Daoy (cell line): ENCODE data around the gene TRIM6. TPM values are rescaled to one million over a fixed set of nuclear protein-coding genes. Genes with fewer than 3 reads are reported as not detected.
"Not testable (repeated sequence)": the region's sequence is repeated elsewhere in the genome, so short reads cannot be mapped to it uniquely, and the experiment has no call there.

Experiments
- DNase-seq: peaks from one replicate; pipeline ENCODE4 v3.0.0-alpha.2; 2015; ENCODE audit warnings: low read depth
- total RNA-seq: library from RNA; depleted of rRNA; stranded (reverse); fragments of >200 nt; shearing (Covaris generic); gene quantifications from 2 replicates; pipeline ENCODE4 v1.2.3, GENCODE V29; 2014; rRNA removed

Gene TRIM6, protein sequence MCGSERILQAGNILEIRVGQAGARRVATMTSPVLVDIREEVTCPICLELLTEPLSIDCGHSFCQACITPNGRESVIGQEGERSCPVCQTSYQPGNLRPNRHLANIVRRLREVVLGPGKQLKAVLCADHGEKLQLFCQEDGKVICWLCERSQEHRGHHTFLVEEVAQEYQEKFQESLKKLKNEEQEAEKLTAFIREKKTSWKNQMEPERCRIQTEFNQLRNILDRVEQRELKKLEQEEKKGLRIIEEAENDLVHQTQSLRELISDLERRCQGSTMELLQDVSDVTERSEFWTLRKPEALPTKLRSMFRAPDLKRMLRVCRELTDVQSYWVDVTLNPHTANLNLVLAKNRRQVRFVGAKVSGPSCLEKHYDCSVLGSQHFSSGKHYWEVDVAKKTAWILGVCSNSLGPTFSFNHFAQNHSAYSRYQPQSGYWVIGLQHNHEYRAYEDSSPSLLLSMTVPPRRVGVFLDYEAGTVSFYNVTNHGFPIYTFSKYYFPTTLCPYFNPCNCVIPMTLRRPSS
- total RNA-seq, result 2.6 and 3.6 TPM in 2 replicates

DNA sequence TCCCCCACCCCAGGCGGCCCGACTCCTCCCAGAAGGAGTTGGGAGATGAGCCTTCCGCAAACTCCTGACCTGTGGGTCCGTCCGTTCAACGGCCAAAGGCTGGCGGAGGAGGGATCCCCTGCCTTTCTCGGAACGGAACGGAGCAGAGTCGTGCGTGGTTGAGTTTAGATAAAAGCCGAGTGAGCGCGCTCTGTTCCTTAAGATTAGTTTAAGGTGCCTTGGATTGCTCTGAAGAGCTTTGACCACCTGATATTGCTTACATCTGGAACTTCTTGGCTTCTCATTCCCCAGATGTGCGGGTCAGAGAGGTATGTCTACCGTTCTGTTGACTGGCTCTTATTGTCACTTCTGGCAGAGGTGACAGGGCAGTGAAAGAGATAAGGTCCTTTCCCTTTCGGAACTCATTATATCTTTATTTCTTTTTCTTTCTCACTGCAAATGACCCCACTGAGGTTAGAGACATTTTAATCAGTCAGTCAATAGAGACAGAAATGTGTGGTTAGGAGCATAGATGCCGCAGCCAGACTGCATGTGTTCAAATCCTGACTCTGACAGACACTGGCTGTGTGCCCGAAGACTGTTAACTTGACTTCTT is at the start of gene TRIM6:
Gene TRIM6, plus strand, starts transcription at position 31 of the 595 bp plus-strand sequence. Its CDS starts 261 bp downstream, at position 292.
- peak; percentile 47 for DNase-seq

- DNase-seq, result no peak
These were observed 48.5 kb upstream of the TRIM6 start for GRCh38 chr11:5547982-5548381.

GRCh38 chr11:5548440-5548839 is 48.0 kb upstream of the TRIM6 start, which contains the start of gene OR52H1:
Gene OR52H1 (minus strand): TSS chr11:5548540. CDS start chr11:5545505, 3,035 bp downstream.
- DNase-seq, result no peak

- DNase-seq, result peak; percentile 22
These were observed 45.9 kb upstream of the TRIM6 start for GRCh38 chr11:5550440-5551095.

DNA sequence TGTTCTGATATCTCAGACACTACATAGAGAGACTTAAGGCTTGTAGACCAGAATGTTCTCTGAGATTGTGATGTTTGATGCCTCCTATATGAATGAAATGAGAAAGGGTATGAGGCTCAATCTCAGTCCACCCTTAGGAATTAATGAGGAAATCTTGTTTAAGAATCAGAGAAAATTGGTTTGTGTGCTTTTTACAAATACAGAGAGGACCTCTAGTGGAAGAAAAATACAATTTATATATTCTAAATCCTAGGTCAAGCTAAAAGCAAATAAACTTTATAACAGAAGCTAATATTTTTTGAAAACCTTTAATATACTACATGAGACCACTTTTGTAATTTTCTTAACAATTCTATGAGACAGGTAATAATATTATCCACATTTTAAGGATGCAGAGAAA is 43.1 kb upstream of the TRIM6 start:
- no peak for DNase-seq

GRCh38 chr11:5556596-5557188 is 39.7 kb upstream of the TRIM6 start:
- DNase-seq, result no peak

GRCh38 chr11:5557751-5558150 is 38.7 kb upstream of the TRIM6 start:
- no peak for DNase-seq

DNA sequence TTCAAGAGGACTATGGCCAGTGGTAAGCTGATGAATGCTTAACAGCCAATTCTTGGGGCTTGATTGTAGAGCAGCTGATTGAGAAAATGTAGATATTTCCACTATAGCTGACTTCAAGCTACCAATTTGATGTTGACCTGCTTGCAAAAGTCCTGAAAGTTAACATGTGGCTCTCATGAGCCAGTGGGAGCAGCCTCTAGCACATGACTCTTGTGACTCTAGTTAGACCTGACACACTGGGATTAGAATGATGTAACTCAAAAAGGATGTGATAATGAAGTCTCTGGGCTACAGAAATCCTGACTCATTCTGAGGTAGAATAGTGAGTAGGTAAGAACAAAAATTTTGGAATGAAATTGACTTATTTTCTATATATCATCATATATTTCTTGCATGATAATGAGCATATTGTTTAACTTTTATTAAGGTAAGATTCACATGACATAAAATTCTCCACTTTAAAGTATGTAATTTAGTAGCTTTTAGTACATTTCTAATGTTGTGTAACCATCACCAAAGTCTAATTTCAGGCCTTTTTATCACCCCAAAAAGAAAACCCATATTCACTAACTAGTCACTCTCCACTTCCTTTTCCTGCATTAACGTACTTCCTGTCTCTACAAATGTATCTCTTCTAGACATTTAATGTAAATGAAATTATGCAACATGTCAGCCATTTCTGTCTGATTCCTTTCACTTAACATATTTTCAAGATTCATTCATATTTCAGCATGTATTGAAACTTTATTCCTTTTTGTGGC is 32.0 kb upstream of the TRIM6 start:
- DNase-seq, result peak; percentile 2

DNA sequence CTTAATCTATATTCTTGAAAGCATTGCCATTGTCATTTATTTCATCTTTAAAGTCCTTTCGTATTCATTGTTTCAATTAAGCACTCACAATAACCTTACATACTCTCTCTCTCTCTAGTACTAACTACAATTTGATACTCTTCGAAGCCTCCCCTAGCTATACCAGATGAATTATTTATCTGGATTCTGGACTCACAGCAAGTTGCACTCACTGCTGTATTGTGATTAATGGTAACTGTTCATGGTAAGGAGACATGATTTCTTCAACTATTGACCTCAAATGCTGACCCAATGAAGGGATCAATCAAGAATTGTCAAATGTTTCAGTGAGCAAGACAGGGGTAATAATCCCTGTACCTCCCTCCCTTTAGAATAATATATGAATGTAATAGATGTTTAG is 21.8 kb upstream of the TRIM6 start:
- DNase-seq, result no peak

DNA sequence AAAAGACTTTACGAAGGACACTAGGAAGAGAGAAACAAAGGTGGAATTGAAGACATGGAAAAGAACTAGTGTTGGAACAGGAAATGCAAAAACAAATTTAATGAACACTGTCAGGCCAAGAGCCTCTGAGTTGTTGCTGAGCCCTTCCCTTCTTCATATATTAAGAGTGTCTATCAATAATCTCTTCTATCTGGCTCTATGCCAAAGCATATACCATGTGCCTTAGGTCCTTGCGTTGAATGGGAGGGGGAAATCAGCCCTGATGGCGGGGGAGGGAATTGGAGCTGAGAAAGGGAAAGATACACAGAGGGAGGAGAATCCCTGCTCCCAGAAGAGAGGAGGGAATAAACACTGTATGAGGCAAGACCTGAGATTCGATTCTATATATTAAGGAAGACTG is 21.3 kb upstream of the TRIM6 start:
- no peak for DNase-seq

GRCh38 chr11:5577101-5577500 is 19.3 kb upstream of the TRIM6 start:
- no peak for DNase-seq

DNA sequence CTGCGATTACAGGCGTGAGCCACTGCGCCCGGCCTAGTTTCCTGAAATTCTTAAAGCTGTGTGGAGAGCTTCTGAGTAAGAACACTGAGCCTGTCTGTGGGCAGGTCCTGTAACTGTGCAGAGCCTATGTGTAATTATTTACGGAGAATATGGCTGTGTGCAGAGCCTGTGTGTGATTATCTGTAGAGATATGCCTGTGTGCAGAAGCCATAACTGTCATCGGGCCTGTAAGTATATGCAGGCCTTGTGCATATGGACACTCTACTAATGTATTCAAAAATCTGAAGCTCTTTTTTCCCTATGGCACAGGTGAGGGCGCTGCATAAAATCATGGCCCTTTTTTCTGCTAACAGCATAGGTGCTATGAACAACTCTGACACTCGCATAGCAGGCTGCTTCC is 15.9 kb upstream of the TRIM6 start, which contains the start of gene OR52B6:
Gene OR52B6, plus strand, starts transcription at position 301 of the 400 bp plus-strand sequence. Its CDS starts 0 bp downstream, at position 301.
- DNase-seq, result no peak

DNA sequence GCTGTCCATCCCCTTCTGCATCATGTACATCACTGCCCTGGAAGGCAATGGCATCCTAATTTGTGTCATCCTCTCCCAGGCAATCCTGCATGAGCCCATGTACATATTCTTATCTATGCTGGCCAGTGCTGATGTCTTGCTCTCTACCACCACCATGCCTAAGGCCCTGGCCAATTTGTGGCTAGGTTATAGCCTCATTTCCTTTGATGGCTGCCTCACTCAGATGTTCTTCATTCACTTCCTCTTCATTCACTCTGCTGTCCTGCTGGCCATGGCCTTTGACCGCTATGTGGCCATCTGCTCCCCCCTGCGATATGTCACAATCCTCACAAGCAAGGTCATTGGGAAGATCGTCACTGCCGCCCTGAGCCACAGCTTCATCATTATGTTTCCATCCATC is 15.4 kb upstream of the TRIM6 start:
- DNase-seq, result no peak

DNA sequence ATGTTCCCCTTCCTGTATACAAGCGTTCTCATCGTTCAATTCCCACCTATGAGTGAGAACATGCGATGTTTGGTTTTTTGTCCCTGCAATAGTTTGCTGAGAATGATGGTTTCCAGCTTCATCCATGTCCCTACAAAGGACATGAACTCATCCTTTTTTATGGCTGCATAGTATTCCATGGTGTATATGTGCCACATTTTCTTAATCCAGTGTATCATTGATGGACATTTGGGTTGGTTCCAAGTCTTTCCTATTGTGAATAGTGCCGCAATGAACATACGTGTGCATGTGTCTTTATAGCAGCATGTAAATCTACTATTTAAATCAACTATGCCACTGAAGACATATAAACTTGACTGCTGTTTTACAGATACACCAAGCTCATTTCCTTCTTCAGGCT is 12.0 kb upstream of the TRIM6 start:
- not testable (repeated sequence) for DNase-seq

- not testable (repeated sequence) for DNase-seq
These were observed 6.5 kb upstream of the TRIM6 start for GRCh38 chr11:5589906-5590305.

DNA sequence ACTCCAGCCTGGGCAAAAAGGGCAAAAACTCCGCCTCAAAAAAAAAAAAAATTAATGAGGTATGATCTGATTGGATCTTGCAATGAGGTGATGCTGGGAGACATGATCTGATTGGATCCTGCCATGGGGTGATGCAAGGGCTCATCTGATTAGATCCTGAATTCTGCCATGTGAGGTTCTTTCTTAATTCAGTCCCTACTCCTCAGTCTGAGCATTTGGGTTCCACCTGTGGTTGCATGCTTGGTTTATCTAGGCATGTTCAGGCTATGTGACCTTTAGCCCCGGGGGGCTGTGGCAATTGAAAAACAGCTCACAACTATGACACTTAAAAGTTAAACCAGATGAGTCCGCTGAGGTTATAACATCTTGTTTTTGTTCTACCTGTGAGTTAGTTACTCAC is 4.8 kb upstream of the TRIM6 start:
- no peak for DNase-seq

DNA sequence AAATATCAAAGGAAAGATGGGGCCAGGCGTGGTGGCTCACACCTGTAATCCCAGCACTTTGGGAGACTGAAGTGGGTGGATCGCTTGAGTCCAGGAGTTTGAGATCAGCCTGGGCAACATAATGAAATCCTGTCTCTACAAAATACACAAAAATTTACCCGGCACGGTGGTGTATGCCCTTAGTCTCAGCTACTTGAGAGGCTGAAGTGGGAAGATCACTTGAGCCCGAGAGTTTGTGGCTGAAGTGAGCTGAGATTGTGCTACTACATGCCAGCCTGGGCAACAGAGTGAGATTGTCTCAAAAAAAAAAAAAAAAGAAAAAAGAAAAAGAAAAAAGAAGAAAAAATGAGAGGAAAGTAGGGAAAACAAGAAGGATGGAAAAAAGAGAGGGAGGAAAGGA is 3.8 kb upstream of the TRIM6 start:
- DNase-seq, result no peak

- no peak for DNase-seq
These were observed 3.3 kb upstream of the TRIM6 start for GRCh38 chr11:5593146-5593545.

GRCh38 chr11:5597953-5598352 is 1.5 kb downstream of the TRIM6 start:
- DNase-seq, result no peak

GRCh38 chr11:5600374-5600851 is 4.0 kb downstream of the TRIM6 start:
- DNase-seq, result peak; percentile 74

DNA sequence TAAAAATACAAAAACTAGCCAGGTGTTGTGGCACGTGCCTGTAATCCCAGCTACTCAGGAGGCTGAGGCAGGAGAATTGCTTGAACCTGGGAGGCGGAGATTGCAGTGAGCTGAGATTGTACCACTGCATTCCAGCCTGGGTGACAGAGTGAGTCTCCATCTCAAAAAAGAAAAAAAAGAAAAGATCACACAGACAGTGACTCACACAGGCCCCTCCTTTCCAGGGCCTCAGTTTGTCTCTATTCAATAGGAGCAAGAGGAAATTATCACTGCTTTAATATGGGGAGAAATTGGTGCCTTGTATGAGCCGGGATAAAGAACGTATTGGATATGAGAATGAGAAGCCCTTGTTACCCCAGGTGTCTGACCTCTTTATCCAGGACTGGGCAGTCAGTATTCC is 6.4 kb downstream of the TRIM6 start:
- DNase-seq, result not testable (repeated sequence)
